ENCODE results near the gene KRT31.
"Not testable (repeated sequence)": the region's sequence is repeated elsewhere in the genome, so short reads cannot be mapped to it uniquely, and the experiment has no call there.

The KRT31 gene

GRCh38 chr17:41387670-41388069 lies 9.7 kb downstream of the KRT31 start:
- no peak for DNase-seq (ENCODE audit: low read depth)

- DNase-seq (ENCODE audit: low read depth) = no peak
Observed at GRCh38 chr17:41386227-41386626, 11.2 kb downstream of the KRT31 start.

- no peak for DNase-seq (ENCODE audit: low read depth)
Observed at GRCh38 chr17:41383690-41384089, 13.7 kb downstream of the KRT31 start.

GRCh38 chr17:41382394-41382793 lies 15.0 kb downstream of the KRT31 start:
- no peak for DNase-seq (ENCODE audit: low read depth)

GRCh38 chr17:41381943-41382342 lies 15.5 kb downstream of the KRT31 start, which contains the start of gene KRT34:
Gene KRT34, minus strand, starts transcription at chr17:41382306. Its CDS starts 60 bp downstream, at chr17:41382246.
- not testable (repeated sequence) for DNase-seq (ENCODE audit: low read depth)

- DNase-seq (ENCODE audit: low read depth) = not testable (repeated sequence)
Observed at GRCh38 chr17:41380091-41380490, 17.3 kb downstream of the KRT31 start.

- DNase-seq (ENCODE audit: low read depth) = no peak
Observed at GRCh38 chr17:41377546-41377945, 19.9 kb downstream of the KRT31 start.

- no peak for DNase-seq (ENCODE audit: low read depth)
Observed at GRCh38 chr17:41369713-41370112, 27.7 kb downstream of the KRT31 start, which contains the start of gene KRT33B. Gene KRT33B, minus strand, starts transcription at chr17:41369813. Its CDS starts 63 bp downstream, at chr17:41369750.

GRCh38 chr17:41369023-41369422 lies 28.4 kb downstream of the KRT31 start:
- DNase-seq (ENCODE audit: low read depth) = no peak

GRCh38 chr17:41367426-41368075 lies 29.9 kb downstream of the KRT31 start:
- no peak for DNase-seq (ENCODE audit: low read depth)

- DNase-seq (ENCODE audit: low read depth) = no peak
Observed at GRCh38 chr17:41366070-41366469, 31.3 kb downstream of the KRT31 start.

- DNase-seq (ENCODE audit: low read depth) = no peak
Observed at GRCh38 chr17:41363881-41364280, 33.5 kb downstream of the KRT31 start.

- no peak for DNase-seq (ENCODE audit: low read depth)
Observed at GRCh38 chr17:41360296-41360995, 37.0 kb downstream of the KRT31 start.

GRCh38 chr17:41354536-41354935 lies 42.9 kb downstream of the KRT31 start:
- no peak for DNase-seq (ENCODE audit: low read depth)

GRCh38 chr17:41352597-41353366 lies 44.6 kb downstream of the KRT31 start:
- DNase-seq (ENCODE audit: low read depth) = no peak

- DNase-seq (ENCODE audit: low read depth) = no peak
Observed at GRCh38 chr17:41351177-41351576, 46.2 kb downstream of the KRT31 start.

- not testable (repeated sequence) for DNase-seq (ENCODE audit: low read depth)
Observed at GRCh38 chr17:41350381-41350878, 47.0 kb downstream of the KRT31 start, which contains the start of gene KRT33A. Gene KRT33A, minus strand, starts transcription at chr17:41350828. Its CDS starts 61 bp downstream, at chr17:41350767.

- DNase-seq (ENCODE audit: low read depth) = no peak
Observed at GRCh38 chr17:41347869-41348760, 49.3 kb downstream of the KRT31 start.

GRCh38 chr17:41346421-41346820 lies 51.0 kb downstream of the KRT31 start:
- DNase-seq (ENCODE audit: low read depth) = not testable (repeated sequence)

GRCh38 chr17:41345992-41346391 lies 51.4 kb downstream of the KRT31 start:
- DNase-seq (ENCODE audit: low read depth) = no peak

Measured in stimulated activated CD8-positive, alpha-beta memory T cell treated with anti-CD3 and anti-CD28 coated beads, Interleukin-12 subunit alpha, Interleukin-12 subunit beta, amount 100 ng/mL, for 4 hours (primary cell).